SK-MEL-5 (cell line): ENCODE results near the gene COQ10A. TPM values are rescaled to one million over a fixed set of nuclear protein-coding genes. Genes with fewer than 3 reads are reported as not detected.
A peak's percentile ranks its signal among the peaks of the same experiment; 100 is the strongest.
"Not testable (repeated sequence)": the region's sequence is repeated elsewhere in the genome, so short reads cannot be mapped to it uniquely, and the experiment has no call there.

ENCODE experiments used
- DNase-seq: peaks from one replicate; pipeline ENCODE4 v3.0.0-alpha.2; 2016; ENCODE audit warnings: low read depth, low spot score
- in situ Hi-C: cut with HindIII; loops from 2 replicates; pipeline ENCODE4 v1.10.0; 2016; ENCODE audit warnings: low sequenced_read_pairs, high pct_unique_total_duplicates, low pct_unique_long_range_greater_than_20kb
- total RNA-seq: library from RNA; depleted of rRNA; stranded (reverse); fragments of >200 nt; shearing (Covaris generic); gene quantifications from 2 replicates; pipeline ENCODE4 v1.2.3, GENCODE V29; 2014

COQ10A gene
- total RNA-seq, 1 experiment from 2014 or later = 18.4 TPM

DNA sequence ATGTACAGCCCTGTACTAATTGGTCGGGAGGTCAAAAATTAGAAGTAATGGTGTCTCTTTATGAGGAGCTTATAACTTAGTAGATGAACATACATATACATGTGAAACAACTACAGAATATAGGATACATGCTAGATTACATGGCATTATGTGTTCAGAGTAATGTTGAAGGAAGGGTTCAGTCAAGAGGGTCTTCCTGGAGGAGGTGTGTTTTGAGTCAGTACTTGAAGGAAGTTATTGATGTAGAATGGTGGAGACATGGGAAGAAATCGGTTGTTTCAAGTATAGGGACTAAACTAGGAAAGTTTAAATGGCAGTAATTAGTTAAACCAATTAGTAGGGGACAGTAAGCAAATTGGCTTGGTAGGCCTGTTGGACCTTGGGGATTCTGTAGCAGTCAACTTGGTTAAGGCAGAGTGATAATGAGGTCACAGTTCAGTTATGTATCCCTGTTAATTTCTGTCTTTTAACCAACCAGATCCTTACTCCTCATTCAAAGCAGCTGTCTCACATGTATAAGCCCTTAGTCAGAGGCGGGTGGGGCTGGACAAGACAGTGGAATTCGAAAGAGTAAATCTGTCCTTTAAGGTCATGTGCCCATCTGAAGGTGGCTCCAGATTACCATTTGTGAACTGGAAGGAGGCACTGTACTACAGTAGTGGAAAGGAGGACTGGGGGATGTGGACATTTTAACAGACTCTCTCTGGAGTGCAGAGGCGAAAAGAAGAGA lies 5.1 kb upstream of the COQ10A start:
- in situ Hi-C loops = no loop called here

DNA sequence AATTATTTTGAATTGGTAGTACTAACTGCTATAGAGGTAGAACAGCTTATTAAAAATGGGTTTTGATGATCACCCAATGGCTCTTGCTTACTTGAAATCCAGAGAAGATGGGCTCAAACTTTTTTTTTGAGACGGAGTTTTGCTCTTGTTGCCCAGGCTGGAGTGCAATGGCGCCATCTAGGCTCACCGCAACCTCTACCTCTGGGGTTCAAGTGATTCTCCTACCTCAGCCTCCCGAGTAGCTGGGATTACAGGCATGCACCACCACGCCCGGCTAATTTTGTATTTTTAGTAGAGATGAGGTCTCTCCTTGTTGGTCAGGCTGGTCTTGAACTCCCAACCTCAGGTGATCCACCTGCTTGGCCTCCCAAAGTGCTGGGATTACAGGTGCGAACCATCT lies 3.8 kb upstream of the COQ10A start:
- in situ Hi-C loops, DNase-seq: not testable (repeated sequence)

More for the DNA sequence above, 5.1 kb upstream of the COQ10A start:
- peak; percentile 26 for DNase-seq

DNA sequence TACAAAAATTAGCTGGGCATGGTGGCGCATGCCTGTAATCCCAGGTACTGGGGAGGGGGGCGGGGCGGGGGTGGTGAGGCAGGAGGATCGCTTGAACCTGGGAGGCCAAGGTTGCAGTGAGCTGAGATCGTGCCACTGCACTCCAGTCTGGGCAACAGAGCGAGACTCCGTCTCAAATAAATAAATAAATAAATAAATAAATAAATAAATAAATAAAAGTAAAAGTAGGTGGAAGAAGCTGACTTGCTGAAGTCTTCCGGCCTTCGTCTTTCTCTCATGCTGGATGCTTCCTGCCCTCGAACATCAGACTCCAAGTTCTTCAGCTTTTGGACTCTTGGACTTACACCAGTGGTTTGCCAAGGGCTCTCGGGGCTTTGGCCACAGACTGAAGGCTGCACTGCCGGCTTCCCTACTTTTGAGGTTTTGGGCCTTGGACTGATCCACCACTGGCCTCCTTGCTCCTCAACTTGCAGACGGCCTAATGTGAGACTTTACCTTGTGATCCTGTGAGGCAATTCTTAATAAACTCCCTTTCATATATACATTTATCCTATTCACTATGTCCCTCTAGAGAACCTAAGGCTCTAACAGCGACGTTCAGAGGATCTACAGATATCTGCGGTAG lies 562 bp upstream of the COQ10A start:
- in situ Hi-C loops, DNase-seq: not testable (repeated sequence)

DNA sequence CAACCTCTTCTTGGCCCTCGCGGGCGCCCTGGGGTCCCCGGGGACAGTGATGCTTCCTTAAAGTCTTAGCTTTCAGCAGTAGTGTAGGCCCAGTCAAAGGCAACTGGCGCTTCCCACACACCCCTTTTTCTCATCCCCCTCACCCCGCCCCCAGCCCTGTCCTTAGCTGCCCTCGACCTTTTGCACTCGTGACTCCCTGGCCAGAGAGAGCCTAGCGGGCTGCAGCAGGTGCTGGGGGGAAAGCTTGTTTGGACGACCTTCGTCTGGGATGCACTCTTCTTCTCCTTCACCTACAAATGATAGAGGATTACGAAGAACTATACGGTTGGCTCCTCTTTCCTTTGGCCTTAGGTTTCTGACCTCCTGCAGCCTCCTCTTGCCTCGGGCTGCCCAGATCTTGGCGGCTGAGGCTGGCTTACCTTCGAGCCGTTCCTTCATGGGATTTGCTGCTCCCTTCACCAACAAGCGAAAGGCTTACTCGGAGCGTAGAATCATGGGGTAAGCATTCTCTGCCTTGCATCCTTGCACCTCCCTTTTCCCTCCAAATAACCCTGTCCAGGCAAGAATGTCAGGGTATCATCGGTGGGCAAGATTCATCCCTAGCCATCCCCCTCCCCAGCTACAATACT lies 815 bp downstream of the COQ10A start:
- in situ Hi-C loops = no loop called here
- peak; percentile 11 for DNase-seq

DNA sequence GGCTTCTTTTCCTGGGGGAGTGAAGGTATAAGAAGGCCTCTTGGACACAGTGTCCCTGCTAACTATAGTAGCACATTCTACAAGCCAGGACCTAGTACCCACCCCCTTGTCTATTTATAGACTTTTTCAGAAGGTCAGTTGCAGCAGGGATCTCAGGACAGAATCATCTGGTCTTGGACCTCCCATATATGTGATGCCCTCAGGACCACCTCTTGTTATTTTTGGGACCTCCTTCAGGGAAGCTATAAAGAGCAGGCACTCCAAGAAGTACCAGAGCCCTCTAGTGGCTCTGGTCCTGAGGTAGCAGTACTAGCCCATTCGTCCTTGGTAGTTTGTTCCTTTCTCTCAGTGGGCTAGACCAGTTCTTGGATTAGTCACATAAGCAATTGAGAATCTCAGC lies 4.3 kb downstream of the COQ10A start:
- in situ Hi-C loops = no loop called here

DNA sequence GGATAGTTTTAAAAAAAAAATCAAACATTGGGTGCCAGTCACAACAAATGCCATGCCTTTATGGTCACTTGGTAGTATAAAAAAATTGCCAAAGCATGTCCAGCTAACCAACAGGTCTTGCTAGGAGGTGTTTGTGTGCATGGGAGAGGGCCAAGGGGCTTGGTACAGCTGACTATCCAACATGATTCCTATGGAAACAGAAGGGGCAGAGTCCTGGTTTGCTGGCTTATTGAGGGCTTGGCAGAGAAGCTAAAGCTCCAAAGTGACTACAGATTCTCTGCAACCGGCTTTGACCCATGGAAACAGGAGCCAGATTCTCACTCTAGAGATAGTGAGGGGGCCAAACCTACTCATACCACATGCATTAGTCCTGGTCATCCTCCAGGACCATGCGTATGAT lies 5.7 kb downstream of the COQ10A start:
- in situ Hi-C loops, DNase-seq: not testable (repeated sequence)

More for the DNA sequence above, 4.3 kb downstream of the COQ10A start:
- peak; percentile 65 for DNase-seq

DNA sequence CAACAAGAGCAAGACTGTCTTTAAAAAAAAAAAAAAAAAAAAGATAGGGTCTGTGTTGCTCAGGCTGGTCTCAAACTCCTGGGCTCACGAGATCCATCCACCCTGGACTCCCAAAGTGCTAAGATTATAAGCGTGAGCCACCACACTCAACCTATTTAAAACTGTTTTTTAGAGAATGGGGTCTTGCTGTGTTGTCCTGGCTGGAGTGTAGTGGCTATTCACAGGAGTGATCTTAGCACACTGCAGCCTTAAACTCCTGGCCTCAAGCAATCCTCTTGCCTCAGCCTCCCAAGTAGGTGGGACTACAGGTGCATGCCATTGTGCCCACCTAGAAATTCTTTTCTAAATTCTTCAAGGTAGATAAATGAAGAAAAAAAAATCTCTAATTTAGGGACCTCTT lies 7.6 kb downstream of the COQ10A start:
- in situ Hi-C loops = no loop called here
- no peak for DNase-seq

DNA sequence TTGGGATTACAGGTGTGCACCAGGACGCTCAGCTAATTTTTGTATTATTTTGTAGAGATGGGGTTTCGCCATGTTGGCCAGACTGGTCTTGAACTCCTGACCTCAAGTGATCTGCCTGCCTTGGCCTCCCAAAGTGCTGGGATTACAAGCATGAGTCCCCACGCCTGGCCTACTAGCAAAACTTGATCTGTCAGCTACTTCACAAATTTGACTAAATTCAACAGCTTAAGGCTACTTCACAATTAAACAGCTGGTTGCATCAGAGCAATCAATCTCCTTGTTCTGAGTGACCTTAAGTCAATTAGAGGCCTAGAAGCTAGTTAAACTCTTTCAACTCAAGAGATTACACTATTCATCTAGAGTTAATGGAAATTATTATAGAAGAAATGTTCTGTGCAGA lies 12.2 kb downstream of the COQ10A start:
- no peak for DNase-seq
- in situ Hi-C loops = no loop called here

DNA sequence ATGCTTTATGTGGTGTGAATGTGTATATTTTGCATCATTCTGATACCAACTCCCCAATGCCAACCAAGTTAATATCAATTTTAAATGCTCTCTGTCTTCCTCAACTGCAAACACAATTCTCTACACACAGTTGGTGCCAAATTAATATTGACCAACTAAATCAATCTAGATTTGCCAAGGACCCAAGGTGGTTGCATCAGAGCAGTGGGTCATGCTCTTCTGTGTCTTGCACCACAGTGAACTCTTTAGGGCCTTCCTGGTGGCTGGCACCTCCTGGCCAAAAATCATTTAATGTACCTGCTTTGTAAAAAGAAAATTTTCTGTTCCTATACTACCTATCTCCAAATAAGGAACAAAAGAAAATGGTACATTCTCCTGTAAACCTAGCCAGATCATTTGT lies 14.1 kb downstream of the COQ10A start:
- in situ Hi-C loops = no loop called here
- DNase-seq = no peak

DNA sequence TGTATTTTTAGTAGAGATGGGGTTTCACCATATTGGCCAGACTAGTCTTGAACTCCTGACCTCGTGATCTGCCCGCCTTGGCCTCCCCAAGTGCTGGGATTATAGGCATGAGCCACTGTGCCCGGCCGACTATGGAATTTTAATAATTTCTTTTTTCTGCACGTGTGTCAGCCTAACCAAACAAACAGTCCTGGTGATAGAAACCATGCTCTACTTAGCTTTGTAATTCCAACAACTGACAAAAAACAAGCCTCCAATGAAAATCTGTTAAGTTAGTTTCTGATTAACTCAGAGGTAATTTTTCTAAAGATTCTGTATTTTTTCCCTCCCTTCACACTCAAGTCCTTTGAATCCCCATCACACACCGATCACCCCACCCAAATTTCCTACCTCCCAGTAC lies 15.3 kb downstream of the COQ10A start:
- no peak for DNase-seq

DNA sequence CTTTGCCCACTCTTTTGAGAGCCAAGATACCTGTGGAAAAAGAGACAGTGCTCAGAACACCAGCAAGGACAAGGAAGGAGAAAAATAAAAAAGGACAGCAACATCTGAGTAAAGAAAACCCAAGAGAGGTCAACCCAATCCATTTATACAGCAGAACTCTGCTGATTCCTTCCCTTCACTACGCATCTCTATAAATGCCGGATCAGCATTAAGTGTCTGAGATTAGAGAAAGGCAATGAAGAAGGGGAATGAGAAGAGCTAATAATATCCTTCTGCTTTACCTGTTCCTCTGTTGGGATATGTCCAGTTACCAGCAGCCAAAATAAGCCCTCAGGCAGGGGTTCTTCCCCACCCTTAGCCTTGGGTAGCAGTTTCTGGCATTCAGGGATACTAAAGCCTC lies 15.8 kb downstream of the COQ10A start:
- in situ Hi-C loops = no loop called here
- no peak for DNase-seq

More for the DNA sequence above, 15.3 kb downstream of the COQ10A start:
- in situ Hi-C loops = no loop called here

DNA sequence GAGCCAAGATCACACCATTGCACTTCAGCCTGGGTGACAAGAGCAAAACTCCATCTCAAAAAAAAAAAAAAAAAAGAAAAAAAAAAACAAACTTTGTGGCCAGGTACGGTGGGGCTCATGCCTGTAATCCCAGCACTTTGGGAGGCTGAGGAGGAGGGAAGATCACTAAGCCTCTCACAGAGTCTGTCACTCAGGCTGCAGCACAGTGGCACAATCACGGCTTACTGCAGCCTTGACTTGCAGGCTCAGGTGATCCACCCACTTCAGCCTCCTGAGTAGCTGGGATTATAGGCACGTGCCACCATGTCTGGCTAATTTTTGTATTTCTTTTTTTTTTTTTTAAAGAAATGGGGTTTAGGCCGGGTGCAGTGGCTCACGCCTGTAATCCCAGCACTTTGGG lies 17.5 kb downstream of the COQ10A start:
- DNase-seq, in situ Hi-C loops: not testable (repeated sequence)

DNA sequence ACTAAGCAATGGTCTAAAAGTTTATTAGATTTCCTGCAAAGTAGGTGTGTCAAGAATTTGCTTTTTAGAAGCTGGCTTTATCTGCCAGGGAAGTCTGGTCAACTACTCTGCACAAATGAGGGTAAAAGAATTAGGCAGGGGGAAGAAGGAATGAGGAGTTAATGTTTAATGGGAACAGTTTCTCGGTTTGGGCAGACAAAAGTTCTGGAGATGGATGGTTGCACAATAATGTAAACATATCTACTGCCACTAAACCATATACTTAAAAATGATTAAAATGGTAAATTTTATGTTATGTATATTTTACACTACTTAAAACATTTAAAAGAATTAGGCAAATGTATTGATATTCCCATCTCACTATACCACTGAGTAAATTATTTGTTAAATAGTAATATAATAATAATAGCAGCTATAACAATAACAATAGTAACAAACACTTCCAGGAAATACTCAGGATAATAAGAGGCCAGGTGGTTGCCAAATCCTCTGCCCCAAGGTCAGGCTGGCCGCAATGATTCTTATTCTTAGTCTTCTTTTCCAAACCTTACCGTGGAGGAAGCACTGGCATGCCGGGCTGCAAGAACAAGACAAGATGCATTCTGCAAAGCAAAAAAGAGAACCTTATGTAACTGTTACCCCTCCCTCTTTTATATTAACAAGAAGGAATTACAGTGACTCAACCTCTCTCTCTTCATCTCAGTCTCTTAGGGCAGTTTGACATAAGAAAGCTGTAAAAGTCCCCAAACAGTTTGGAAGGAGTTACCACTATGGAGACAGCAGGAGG lies 19.5 kb downstream of the COQ10A start:
- in situ Hi-C loops = no loop called here
- no peak for DNase-seq

DNA sequence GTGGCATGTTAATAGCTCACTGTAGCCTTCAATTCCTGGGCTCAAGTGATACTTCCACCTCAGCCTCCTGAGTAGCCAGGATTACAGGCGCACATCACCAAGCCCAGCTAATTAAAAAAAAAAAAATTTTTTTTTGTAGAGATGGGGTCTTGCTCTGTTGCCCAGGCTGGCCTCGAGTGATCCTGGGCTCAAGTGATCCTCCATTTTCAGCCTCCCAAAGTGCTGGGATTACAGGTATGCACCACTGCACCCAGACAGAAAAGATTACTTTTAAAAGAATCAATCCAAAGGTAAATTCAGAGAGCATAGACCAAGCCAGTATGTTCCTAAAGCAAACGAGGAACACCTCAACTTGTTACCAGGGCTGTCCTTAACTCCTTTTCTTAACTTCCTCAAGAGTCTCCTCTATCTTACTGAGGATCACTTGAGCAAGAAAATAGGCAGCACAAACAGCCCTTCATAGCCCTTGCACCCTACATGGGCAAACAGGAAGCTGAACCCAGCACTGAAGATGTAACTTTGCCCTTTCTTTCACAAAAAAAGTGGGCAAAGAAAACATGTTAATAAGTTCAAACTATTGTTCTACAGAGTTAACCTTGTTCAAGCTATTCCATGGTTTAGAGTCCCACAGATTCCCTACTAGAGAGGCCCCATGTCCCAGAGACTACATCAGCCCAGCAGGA lies 22.1 kb downstream of the COQ10A start:
- in situ Hi-C loops = no loop called here
- no peak for DNase-seq

DNA sequence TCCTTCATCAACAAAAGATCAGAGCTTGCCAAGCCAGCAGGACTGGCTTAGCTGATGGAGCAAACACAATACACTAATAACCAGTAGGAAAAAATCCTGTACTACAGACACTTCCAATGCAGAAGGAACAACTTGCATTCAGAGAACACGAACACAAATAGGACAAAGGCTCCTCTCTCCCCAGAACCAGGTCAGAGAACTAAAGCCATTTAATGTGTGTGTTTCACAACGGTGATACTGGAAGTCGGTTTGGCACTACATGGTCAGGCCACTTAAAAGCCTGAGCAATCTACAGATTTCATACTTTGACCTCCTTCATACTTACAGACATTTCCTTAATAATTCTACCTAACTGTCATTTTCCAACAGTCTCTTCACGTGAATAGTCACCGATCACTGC lies 27.1 kb downstream of the COQ10A start:
- DNase-seq = no peak
- in situ Hi-C loops = no loop called here

DNA sequence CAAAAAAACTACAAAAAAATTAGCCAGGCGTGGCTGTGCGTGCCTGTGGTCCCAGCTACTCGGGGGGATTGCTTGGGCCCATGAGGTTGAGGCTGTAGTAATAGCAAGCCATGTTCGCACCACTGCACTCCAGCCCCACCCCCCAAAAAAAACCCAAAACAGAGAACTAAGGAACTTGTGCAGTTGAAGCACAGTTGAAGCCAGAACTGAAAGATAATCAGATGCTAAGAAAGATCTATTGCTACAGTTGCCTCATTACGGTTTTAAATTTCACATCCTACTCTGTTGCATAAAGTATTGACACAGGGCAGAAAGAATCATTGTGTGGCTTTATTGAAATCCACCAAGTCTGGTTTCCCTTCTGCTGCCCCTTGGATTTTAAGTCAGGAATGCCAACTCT lies 29.6 kb downstream of the COQ10A start:
- in situ Hi-C loops = no loop called here
- no peak for DNase-seq

DNA sequence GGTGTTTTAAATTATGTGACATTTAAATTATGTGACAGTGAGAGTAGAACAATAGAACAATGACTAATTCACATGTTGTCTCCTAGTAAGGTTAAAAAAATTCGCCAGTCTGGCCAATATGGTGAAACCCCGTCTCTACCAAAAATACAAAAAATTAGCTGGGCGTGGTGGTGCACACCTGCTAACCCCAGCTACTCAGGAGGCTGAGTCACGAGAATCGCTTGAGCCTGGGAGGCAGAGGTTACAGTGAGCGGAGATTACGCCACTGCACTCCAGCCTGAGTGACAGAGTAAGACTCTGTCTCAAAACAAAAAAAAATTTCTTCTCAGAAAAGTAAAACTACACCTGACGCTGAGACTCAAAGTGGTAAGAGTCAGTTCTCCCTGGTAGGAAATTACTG lies 30.7 kb downstream of the COQ10A start:
- in situ Hi-C loops = no loop called here
- DNase-seq = no peak

DNA sequence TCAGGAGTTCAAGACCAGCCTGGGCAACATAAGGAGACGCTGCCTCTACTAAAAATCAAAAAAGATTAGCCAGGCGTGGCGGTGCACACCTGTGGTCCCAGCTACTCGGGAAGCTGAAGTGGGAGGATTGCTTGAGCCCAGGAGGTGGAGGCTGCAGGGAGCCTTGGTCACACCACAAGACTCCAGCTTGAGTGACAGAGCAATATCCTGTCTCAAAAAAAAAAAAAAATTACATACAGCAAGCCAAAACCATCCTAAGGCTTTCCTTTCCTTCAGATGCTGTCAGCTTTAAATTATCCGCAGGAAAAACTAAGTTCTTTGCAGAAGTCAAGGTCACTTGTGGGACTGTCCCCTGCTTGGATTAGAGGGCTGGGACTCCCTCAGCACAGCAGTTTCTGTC lies 32.1 kb downstream of the COQ10A start:
- in situ Hi-C loops = no loop called here
- DNase-seq = no peak
